Activated T-helper 2 cell treated with anti-CD3 and anti-CD28 coated beads, Interferon-gamma antibody, Interleukin-2, Interleukin-4, amounts not matched to agents 10 μg/mL and 5 μg/mL and 100 μg/mL, durations not matched to agents 14 hours and 24 hours and 36 hours (primary cell): ENCODE data around the gene GPR83. TPM values are rescaled to one million over a fixed set of nuclear protein-coding genes. Genes with fewer than 3 reads are reported as not detected.
A peak's percentile ranks its signal among the peaks of the same experiment; 100 is the strongest.

Source experiments
- DNase-seq: peaks from one replicate; pipeline ENCODE4 v3.0.0; 2021; ENCODE audit warnings: low spot score
- H3K27ac Mint-ChIP-seq: one replicate; pipeline ENCODE4 v1.8.0; 2021; ENCODE audit warnings: mixed read lengths
- H3K27me3 Mint-ChIP-seq: one replicate; pipeline ENCODE4 v1.8.0; 2021; ENCODE audit warnings: low read depth, mixed read lengths
- H3K36me3 Mint-ChIP-seq: one replicate; pipeline ENCODE4 v1.8.0; 2021; ENCODE audit warnings: low read depth, mixed read lengths
- H3K4me1 Mint-ChIP-seq: one replicate; pipeline ENCODE4 v1.8.0; 2021; ENCODE audit warnings: low read depth, mixed read lengths
- H3K4me3 Mint-ChIP-seq: one replicate; pipeline ENCODE4 v1.8.0; 2021; ENCODE audit warnings: low read depth, mild to moderate bottlenecking, moderate library complexity, mixed read lengths
- H3K9me3 Mint-ChIP-seq: one replicate; pipeline ENCODE4 v1.8.0; 2021; ENCODE audit warnings: mixed read lengths
- intact Hi-C: fragments of 100-400 bp; cut with micrococcal nuclease; formaldehyde crosslinking; loops from one replicate; pipeline ENCODE4 v1.15.1; 2023
- total RNA-seq: library from RNA; stranded (reverse); gene quantifications from 2 replicates; pipeline ENCODE4 v1.2.3, GENCODE V29; 2022

Gene GPR83
- 0.05 TPM in 1 of 2 replicates, not detected in the other for total RNA-seq

DNA sequence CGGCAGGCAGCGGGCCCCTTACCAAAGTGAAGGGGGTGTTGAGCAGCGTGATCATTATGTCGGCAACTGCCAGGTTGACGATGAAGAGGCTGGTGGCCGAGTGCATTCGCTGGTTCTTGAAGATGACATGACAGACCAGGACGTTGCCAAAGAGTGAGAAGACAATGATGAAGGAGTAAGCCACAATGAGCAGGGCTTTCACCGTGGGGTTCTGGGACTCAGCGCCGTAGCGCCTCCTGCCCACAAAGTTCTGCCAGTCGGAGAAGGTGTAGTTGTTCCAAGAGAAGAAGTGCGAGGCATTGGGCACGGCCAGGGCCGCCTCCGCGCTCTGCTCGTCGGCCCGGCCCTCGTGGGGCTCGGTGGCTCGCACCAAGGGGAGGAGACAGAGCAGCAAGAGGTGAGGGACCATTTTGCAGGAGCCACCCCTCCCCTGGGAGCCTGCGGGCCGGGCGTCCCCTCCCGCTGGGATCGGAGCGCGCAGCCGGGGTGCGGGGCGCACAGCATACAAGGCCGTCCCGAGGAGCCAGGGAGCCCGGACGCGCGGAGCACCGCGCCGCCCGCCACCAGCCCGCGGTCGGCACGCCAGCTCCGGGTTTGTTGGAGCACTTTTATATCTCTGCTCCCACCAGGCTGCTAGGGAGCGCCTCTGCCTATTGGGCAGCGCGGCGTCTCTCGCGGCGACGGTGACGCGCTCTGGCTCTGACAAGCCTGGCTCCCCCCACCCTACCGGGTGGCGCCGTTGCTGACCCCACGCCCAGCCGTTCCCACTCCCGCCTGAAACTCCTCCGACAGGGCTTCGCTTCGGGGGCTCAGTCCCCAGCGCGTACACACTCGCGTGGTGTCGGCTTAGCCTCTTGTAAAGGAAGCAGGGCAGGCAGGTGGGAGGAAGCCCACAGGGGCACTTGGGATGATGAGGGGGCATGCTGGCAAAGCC lies at the start of gene GPR83:
GPR83 (minus strand) TSS at position 581 of the 934 bp plus-strand sequence; CDS start at position 409, 172 bp downstream.
- DNase-seq = no peak
- intact Hi-C loops = no loop called here
- Mint-ChIP-seq H3K36me3 (no peaks in the 10 kb centered on the region), H3K27me3 (peaks cover 44% of the 10 kb centered on the region), H3K9me3 (no peaks in the 10 kb centered on the region), H3K27ac (no peak within 1 kb of the TSS), H3K4me3 (peak within 1 kb of the TSS; percentile 22), H3K4me1 (peaks cover 3% of the 10 kb centered on the region)

DNA sequence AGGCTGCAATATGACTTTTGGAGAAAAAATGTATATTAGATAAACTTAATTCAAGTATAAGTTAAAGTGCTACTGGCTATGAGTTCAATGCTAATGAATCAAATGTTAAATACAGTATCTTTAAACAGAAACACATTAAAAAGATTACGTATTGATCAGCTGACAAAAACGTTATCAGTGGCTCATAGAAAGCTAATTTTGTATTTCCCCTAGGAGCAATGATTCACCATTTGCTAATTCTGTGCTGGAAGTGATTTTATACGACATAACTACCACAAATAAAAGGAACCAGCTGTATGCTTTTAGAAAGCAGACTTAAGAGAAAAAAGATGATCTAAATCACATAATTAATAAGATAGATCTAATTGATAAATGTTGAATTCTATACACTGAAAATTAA lies 48.8 kb upstream of the GPR83 start:
- Mint-ChIP-seq H3K4me1 (no peaks in the 10 kb centered on the region), H3K36me3 (peaks cover 42% of the 10 kb centered on the region), H3K9me3 (no peaks in the 10 kb centered on the region), H3K4me3 (no peak overlapping the region), H3K27me3 (no peaks in the 10 kb centered on the region), H3K27ac (no peak overlapping the region)
- intact Hi-C loops = no loop called here
- no peak for DNase-seq

DNA sequence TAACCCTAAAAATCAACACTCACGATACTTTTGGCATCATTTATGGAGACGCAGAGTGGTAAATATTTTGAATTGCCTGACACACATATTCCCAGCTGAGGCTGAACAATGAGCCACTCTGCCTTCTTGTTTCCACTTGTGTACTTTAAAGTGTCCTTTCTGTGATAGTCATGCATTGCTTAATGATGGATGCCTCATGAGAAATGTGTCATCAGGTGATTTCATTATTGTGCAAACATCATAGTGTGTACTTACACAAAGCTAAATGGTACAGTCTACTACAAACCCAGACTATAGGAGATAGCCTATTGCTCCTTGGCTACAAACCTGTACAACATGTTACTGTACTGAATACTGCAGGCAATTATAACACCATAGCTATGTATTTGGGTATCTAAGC lies 48.2 kb upstream of the GPR83 start:
- DNase-seq = no peak
- intact Hi-C loops = no loop called here
- Mint-ChIP-seq H3K4me3 (no peak overlapping the region), H3K27me3 (no peaks in the 10 kb centered on the region), H3K36me3 (peaks cover 40% of the 10 kb centered on the region), H3K4me1 (no peaks in the 10 kb centered on the region), H3K9me3 (no peaks in the 10 kb centered on the region), H3K27ac (no peak overlapping the region)

DNA sequence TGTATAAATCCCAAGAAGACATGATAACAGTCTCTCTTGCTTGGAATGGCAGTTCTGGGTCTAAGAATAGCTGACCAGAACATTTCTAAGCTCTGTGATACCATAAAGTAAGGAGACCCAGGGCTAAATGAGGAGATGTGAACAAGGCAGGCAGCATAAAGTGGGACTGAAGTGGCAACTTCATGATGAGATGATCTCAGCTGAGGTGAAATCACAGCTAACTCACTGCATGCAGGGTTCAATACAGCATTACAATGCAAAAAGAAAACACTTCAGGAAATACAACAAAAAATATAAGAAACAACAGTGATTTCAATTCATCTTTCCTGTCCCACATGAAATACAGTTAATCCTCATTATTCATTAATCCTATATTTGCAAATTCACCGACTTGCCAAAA lies 47.8 kb upstream of the GPR83 start:
- Mint-ChIP-seq H3K4me3 (no peak overlapping the region), H3K27ac (no peak overlapping the region), H3K9me3 (no peaks in the 10 kb centered on the region), H3K36me3 (peaks cover 44% of the 10 kb centered on the region), H3K4me1 (no peaks in the 10 kb centered on the region), H3K27me3 (no peaks in the 10 kb centered on the region)
- no peak for DNase-seq
- intact Hi-C loops = no loop called here

DNA sequence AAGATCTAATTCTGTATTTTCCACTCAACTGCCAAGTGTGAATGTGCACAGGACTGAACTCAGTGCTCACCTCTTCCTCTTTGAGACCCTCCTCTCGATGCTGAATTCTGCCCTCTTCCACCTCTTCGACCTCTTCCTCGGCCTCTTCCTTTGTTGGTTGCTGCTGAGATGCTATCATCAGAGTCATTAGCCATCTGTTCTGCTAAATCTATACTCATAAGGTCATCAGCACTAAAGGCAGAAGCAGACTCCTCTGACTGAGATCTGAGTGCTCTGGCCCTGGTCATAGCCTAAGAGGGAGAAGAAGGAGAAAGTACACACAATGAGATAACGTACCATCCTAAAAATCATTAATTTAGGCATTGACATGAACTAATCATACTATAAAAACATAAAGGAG lies 45.9 kb upstream of the GPR83 start:
- no peaks in the 10 kb centered on the region for H3K4me1 Mint-ChIP-seq
- peaks cover 42% of the 10 kb centered on the region for H3K36me3 Mint-ChIP-seq
- DNase-seq = no peak
- no peak overlapping the region for H3K4me3 Mint-ChIP-seq
- intact Hi-C loops = no loop called here
- no peaks in the 10 kb centered on the region for H3K9me3 Mint-ChIP-seq
- no peaks in the 10 kb centered on the region for H3K27me3 Mint-ChIP-seq
- H3K27ac Mint-ChIP-seq = peak overlapping the region; percentile 44

DNA sequence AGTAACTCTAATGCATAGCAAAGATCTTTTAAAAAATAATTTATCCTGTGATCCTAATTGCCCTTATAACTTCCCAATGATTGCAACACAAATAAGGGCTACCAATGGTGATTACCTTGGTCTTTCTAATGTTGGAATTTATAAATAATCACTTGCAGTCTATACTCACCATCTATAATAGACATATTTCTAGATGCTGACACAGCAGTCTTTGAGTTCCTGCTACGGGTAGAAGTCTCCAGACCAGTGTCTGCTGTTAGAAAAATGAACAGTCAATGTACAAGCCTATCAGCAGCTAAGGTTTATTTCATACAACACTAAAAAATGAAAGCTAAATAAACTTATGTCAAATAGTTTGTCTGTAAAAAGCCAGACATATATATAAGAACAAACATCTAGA lies 44.4 kb upstream of the GPR83 start:
- H3K36me3 Mint-ChIP-seq = peaks cover 45% of the 10 kb centered on the region
- H3K4me1 Mint-ChIP-seq = no peaks in the 10 kb centered on the region
- intact Hi-C loops = no loop called here
- H3K27ac Mint-ChIP-seq = no peak overlapping the region
- no peaks in the 10 kb centered on the region for H3K9me3 Mint-ChIP-seq
- no peak overlapping the region for H3K4me3 Mint-ChIP-seq
- no peak for DNase-seq
- H3K27me3 Mint-ChIP-seq = no peaks in the 10 kb centered on the region

DNA sequence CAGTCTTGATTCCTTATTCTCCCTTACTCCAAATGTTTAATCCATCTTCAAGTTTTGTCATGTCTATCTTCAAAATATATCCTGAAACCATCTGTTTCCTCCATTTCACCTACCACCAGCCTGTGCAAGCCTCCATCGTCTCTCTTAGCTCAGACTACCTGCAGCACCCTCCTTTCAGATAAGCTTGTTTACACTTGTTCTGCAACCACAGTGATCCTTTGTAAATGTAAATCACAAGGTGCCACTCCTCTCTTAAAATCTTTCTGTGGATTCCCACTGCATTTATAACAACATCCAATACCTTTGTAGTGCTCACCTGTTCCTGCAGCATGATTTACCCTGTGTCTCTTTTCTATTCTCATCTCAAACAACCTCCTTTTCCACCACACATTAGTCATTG lies 31.8 kb upstream of the GPR83 start:
- H3K36me3 Mint-ChIP-seq = peaks cover 64% of the 10 kb centered on the region
- H3K9me3 Mint-ChIP-seq = no peaks in the 10 kb centered on the region
- H3K27me3 Mint-ChIP-seq = no peaks in the 10 kb centered on the region
- H3K27ac Mint-ChIP-seq = no peak overlapping the region
- intact Hi-C loops = no loop called here
- H3K4me3 Mint-ChIP-seq = no peak overlapping the region
- no peaks in the 10 kb centered on the region for H3K4me1 Mint-ChIP-seq
- DNase-seq = no peak

DNA sequence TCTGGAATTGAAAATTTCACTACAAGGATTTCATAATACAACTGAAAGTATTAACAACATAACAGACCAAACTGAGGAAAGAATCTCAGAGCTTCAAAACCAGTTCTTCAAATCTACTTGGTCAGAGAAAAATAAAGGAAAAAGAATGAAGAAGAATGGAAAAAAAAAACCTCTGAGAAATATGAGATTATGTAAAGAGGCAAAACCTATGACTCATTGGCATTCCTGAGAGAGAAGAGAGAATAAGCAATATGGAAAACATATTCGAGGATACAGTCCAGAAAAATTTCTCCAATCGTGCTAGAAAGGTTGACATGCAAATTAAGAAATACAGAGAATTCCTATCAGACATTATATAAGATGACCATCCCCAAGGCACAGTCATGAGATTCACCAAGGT lies 23.4 kb upstream of the GPR83 start:
- no peak overlapping the region for H3K27ac Mint-ChIP-seq
- intact Hi-C loops = loop anchor here (5.0 kb wide), 1 partner anchor 43 kb away; no protein-coding TSS in a partner anchor
- no peak overlapping the region for H3K4me3 Mint-ChIP-seq
- DNase-seq = no peak
- no peaks in the 10 kb centered on the region for H3K9me3 Mint-ChIP-seq
- no peaks in the 10 kb centered on the region for H3K27me3 Mint-ChIP-seq
- peaks cover 65% of the 10 kb centered on the region for H3K36me3 Mint-ChIP-seq
- H3K4me1 Mint-ChIP-seq = no peaks in the 10 kb centered on the region

DNA sequence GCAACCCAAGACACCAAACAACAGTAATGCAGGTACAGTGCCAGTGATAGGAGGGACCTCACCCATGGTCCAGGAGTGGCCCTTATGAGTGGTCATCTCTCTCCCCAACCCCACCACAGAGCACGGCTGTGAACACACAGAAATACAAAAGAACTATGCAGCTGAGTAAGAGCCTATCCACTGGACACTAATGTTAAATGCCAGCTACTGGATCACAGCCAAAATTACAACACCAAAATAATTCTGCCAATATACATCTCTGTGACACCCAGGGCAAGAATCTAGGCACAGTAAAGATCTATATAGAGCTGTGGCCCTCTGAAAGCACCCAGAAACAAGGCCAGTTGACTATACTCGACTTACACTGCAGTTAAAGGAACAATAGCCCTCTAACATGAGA lies 22.8 kb upstream of the GPR83 start:
- no peak overlapping the region for H3K4me3 Mint-ChIP-seq
- no peak for DNase-seq
- peaks cover 62% of the 10 kb centered on the region for H3K36me3 Mint-ChIP-seq
- intact Hi-C loops = no loop called here
- H3K9me3 Mint-ChIP-seq = no peaks in the 10 kb centered on the region
- H3K27ac Mint-ChIP-seq = no peak overlapping the region
- H3K27me3 Mint-ChIP-seq = no peaks in the 10 kb centered on the region
- H3K4me1 Mint-ChIP-seq = no peaks in the 10 kb centered on the region

DNA sequence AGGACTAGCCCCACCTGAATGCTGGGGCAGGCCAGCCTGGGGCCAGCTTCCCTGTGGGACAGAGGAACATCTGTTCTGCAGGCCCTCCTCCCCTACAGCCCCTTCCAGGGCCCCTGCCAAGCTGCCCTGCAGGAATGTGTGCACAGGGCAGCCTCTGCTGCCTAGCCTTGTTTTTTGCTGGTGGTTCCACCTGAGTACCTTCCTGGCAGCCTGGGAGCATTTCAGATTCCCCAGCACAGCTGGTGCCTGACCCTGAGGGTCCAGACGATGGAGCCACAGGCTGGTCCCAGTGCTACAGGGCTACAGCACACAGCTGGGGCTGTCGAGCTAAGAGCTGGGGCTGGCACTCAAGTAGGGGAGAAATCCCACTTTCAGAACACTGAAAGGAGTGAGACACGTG lies 22.3 kb upstream of the GPR83 start:
- intact Hi-C loops = no loop called here
- Mint-ChIP-seq H3K9me3 (no peaks in the 10 kb centered on the region), H3K27ac (no peak overlapping the region), H3K4me3 (no peak overlapping the region), H3K27me3 (no peaks in the 10 kb centered on the region), H3K4me1 (no peaks in the 10 kb centered on the region), H3K36me3 (peaks cover 62% of the 10 kb centered on the region)
- no peak for DNase-seq

DNA sequence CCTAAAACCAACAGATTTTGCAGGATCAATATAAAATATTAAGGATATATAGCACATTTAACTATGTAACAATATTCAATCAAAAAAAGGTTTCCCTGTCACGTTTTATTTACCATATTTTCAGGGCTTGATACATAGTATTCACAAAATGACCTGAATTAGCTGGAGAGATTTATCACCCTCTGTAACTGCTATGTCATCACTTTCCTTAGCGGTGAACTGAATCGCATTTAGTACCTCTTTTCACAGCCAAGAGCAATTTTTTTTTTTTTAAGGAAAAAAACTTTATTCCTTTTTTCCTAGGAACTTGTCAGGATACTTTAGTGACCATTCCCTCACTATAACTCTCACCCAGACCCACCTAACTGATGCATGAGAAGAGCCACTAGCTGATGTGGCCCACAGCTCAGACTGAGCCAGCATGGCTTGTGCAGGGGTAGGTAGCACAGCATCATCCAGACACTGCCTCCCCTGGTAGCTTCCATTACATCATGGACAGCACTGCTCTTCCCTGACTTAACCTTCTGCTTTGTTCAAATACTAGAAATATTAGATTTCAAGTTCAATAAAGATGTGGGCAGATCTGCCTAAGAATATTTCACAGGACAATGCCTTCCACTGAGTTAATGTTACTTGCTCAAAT lies 17.0 kb upstream of the GPR83 start:
- Mint-ChIP-seq H3K9me3 (no peaks in the 10 kb centered on the region), H3K36me3 (peaks cover 35% of the 10 kb centered on the region), H3K27me3 (no peaks in the 10 kb centered on the region), H3K27ac (peak overlapping the region; percentile 51), H3K4me1 (no peaks in the 10 kb centered on the region), H3K4me3 (no peak overlapping the region)
- intact Hi-C loops = no loop called here
- no peak for DNase-seq

DNA sequence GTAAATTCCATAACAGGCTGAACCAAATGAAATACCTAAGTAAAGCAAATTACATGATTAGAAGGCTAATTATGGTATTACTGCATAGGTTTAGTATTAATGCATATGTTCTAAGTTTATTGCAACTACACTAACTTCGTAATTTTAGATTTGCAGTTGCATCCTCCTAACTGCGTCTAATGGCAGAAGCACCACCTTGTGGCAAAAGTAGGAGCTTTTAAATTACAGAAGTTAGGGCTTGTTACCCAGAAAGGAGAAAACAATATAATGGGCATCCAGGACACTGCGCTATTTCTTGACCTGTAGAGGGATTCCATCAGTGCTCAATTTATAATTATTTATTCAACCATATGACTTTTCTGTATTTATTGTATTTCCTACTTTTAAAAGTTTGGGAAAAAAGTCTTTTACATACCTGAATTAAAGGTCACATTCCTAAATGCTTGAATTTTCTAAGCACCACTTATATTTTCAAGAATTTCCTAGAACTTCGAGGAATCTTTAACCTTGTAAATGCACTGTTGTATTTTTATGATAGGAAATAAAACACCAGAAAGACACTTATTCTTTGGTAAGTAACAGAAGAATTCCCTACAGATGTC lies 16.3 kb upstream of the GPR83 start:
- intact Hi-C loops = no loop called here
- DNase-seq = no peak
- Mint-ChIP-seq H3K36me3 (peaks cover 36% of the 10 kb centered on the region), H3K27me3 (no peaks in the 10 kb centered on the region), H3K4me1 (no peaks in the 10 kb centered on the region), H3K9me3 (no peaks in the 10 kb centered on the region), H3K27ac (no peak overlapping the region), H3K4me3 (no peak overlapping the region)
